ENCODE data around the gene MORC2.

DNA sequence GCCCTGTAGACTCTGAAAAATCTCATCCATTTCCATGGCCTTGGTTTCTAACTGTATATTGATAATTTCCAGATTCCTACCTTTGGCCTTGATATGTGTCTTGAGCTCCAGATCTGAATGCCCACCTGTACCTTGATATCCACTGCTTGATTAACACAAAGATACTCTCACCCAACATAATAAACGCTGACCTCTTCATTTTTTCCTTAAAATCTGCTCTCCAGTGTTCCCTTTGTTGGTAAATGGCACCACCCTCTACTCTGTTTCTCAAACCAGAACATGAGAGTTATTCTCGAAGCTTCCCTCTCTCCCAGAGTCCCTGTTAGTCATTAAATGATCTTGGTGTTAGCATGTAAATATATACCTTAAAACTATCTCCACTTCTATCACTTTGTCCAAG lies 13.9 kb upstream of the MORC2 start:
- TF ChIP-seq, protein P1, sequence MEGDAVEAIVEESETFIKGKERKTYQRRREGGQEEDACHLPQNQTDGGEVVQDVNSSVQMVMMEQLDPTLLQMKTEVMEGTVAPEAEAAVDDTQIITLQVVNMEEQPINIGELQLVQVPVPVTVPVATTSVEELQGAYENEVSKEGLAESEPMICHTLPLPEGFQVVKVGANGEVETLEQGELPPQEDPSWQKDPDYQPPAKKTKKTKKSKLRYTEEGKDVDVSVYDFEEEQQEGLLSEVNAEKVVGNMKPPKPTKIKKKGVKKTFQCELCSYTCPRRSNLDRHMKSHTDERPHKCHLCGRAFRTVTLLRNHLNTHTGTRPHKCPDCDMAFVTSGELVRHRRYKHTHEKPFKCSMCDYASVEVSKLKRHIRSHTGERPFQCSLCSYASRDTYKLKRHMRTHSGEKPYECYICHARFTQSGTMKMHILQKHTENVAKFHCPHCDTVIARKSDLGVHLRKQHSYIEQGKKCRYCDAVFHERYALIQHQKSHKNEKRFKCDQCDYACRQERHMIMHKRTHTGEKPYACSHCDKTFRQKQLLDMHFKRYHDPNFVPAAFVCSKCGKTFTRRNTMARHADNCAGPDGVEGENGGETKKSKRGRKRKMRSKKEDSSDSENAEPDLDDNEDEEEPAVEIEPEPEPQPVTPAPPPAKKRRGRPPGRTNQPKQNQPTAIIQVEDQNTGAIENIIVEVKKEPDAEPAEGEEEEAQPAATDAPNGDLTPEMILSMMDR (IDR thresholded peaks at IDR 0.05) = no peak
- no peak for TF ChIP-seq POLR2A (IDR thresholded peaks at IDR 0.05)

Data from esophagus squamous epithelium (tissue), 4 donors.